PC-9 (cell line): ENCODE measurements around the gene MAP3K5. TPM values are rescaled to one million over a fixed set of nuclear protein-coding genes. Genes with fewer than 3 reads are reported as not detected.

Source experiments
- BruUV-seq: library from RNA; stranded (reverse); fragments of 400-500 nt; replicated peaks from 2 replicates; lab custom pipeline; 2021; lab: Mats Ljungman, UMichigan
- CTCF ChIA-PET: fragments of 300-600 bp; sonication (Branson Sonifier 250); formaldehyde crosslinking; loops from one replicate; lab custom pipeline; 2022; ENCODE audit warnings: antibody characterized with exemption; lab: Charles Lee
- POLR2A ChIA-PET: fragments of 300-600 bp; sonication (Branson Sonifier 250); formaldehyde crosslinking; loops from one replicate; lab custom pipeline; 2022; ENCODE audit warnings: antibody characterized with exemption; ENCODE audit not compliant: unreplicated experiment; lab: Charles Lee
- DNase-seq, 2 experiments: peaks; one replicate each; pipeline versions ENCODE4 v3.0.0 to v3.0.0-alpha.2; 2015 to 2022; ENCODE audit warnings: mixed read lengths in 1 of 2
- H2AFZ ChIP-seq: fragments of 200-600 bp; sonication (generic); 2 replicates; pipeline ENCODE4 v1.8.1; 2017; ENCODE audit warnings: antibody characterized with exemption
- H3F3A ChIP-seq: fragments of 200-600 bp; sonication (generic); 2 replicates; pipeline ENCODE4 v1.8.1; 2017; ENCODE audit warnings: antibody characterized with exemption, mild to moderate bottlenecking, low read depth; ENCODE audit not compliant: insufficient read depth
- H3K27ac ChIP-seq: fragments of 200-600 bp; sonication (generic); 2 replicates; pipeline ENCODE4 v1.6.1; 2016; ENCODE audit warnings: mixed run types
- H3K27me3 ChIP-seq: fragments of 200-600 bp; sonication (generic); 2 replicates; pipeline ENCODE4 v1.6.1; 2016; ENCODE audit warnings: low read depth, mixed run types; ENCODE audit not compliant: insufficient read depth
- H3K36me3 ChIP-seq: fragments of 200-600 bp; sonication (generic); 2 replicates; pipeline ENCODE4 v1.6.1; 2016; ENCODE audit warnings: low read depth, mixed run types
- H3K4me1 ChIP-seq: fragments of 200-600 bp; sonication (generic); replicated peaks from 2 replicates; pipeline ENCODE4 v1.6.1; 2016; ENCODE audit warnings: mixed run types; ENCODE audit not compliant: insufficient read depth
- H3K4me2 ChIP-seq: fragments of 200-600 bp; sonication (generic); 2 replicates; pipeline ENCODE4 v1.6.1; 2017; ENCODE audit warnings: mixed run types
- H3K4me3 ChIP-seq: fragments of 200-600 bp; sonication (generic); 2 replicates; pipeline ENCODE4 v1.6.1; 2016; ENCODE audit warnings: mixed run types
- H3K79me2 ChIP-seq: fragments of 200-600 bp; sonication (generic); 2 replicates; pipeline ENCODE4 v1.6.1; 2017; ENCODE audit warnings: low read depth, mixed run types
- H3K9me2 ChIP-seq: fragments of 200-600 bp; sonication (generic); 2 replicates; pipeline ENCODE4 v1.8.1; 2017; ENCODE audit warnings: mild to moderate bottlenecking; ENCODE audit not compliant: insufficient read depth
- H3K9me3 ChIP-seq: fragments of 200-600 bp; sonication (generic); 2 replicates; pipeline ENCODE4 v1.8.1; 2016; ENCODE audit warnings: low read depth; ENCODE audit not compliant: insufficient read depth
- H4K20me1 ChIP-seq: fragments of 200-600 bp; sonication (generic); 2 replicates; pipeline ENCODE4 v1.8.1; 2017; ENCODE audit not compliant: insufficient read depth
- EZH2 ChIP-seq: fragments of 200-600 bp; sonication (generic); IDR thresholded peaks from 2 replicates; pipeline ENCODE4 v1.8.0; 2017; ENCODE audit warnings: antibody characterized with exemption, low read depth
- intact Hi-C: fragments of 100-400 bp; cut with micrococcal nuclease; formaldehyde crosslinking; loops from one replicate; pipeline ENCODE4 v1.10.0; 2022; ENCODE audit not compliant: unreplicated experiment
- total RNA-seq: library from RNA; stranded (reverse); gene quantifications from 2 replicates; pipeline ENCODE4 v1.2.3, GENCODE V29; 2021
- TF ChIP-seq, protein P1 (sequence below): fragments of 200-600 bp; sonication (generic); conservative IDR thresholded peaks from 2 replicates; pipeline ENCODE4 v1.6.1; 2017; ENCODE audit warnings: mixed run types, antibody characterized with exemption, mild to moderate bottlenecking, moderate library complexity

Gene MAP3K5
- total RNA-seq, 1 experiment from 2014 or later = 10.9 TPM

DNA sequence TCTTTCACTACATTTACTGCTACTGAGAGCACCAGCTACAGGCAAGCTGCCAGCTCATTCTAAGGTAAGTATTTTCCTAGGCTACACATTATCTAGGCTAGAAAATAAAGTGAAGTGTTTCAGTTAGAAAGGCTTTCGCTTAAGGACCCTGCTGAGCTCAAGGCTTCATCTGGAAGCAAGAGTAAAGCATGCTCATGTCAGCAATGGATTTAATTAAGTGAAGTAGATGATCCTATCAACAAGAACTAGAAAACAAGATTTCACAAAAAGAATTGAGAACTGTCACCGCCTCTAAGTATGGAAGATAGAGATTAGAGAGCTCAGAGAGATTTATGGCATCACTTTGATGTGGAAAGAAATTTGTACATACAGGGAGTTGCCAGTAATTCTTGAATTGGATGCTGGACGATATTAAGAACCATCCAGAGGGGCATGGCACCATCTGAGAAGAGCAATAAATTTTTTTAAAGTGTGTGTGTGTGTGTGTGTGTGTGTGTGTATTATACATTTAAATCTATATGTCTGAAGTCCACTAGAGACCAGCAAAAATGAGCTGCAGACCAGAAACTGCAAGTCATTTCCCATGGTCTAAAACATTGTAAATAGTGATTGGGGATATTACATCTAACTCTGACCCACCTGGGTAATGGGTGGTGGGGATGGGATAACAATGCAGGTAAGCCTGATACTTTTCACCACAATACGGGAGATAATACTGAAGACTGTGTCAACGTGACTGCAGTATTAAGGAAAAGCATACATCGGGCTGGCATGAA, 136.8 kb downstream of the MAP3K5 start:
- no peak overlapping the region for H3K27ac ChIP-seq
- intact Hi-C loops = no loop called here
- H3K36me3 ChIP-seq = peaks cover 9% of the 10 kb centered on the region; the same call in 1 of the 2 replicates
- no peaks in the 10 kb centered on the region for H3F3A ChIP-seq
- no TSS peak for BruUV-seq
- no peak for DNase-seq
- no peak overlapping the region for H2AFZ ChIP-seq
- no peak overlapping the region for H3K4me3 ChIP-seq
- ChIA-PET POLR2A (no interaction called here), CTCF (interaction anchor here (0.7 kb wide), 1 partner anchor 137 kb away, joined by 3 read pairs; no protein-coding TSS in a partner anchor)
- H3K9me3 ChIP-seq = no peaks in the 10 kb centered on the region
- H3K9me2 ChIP-seq = no peaks in the 10 kb centered on the region
- H3K4me2 ChIP-seq = no peak overlapping the region
- H3K27me3 ChIP-seq = no peaks in the 10 kb centered on the region
- no peaks in the 10 kb centered on the region for H4K20me1 ChIP-seq
- TF ChIP-seq, protein P1, sequence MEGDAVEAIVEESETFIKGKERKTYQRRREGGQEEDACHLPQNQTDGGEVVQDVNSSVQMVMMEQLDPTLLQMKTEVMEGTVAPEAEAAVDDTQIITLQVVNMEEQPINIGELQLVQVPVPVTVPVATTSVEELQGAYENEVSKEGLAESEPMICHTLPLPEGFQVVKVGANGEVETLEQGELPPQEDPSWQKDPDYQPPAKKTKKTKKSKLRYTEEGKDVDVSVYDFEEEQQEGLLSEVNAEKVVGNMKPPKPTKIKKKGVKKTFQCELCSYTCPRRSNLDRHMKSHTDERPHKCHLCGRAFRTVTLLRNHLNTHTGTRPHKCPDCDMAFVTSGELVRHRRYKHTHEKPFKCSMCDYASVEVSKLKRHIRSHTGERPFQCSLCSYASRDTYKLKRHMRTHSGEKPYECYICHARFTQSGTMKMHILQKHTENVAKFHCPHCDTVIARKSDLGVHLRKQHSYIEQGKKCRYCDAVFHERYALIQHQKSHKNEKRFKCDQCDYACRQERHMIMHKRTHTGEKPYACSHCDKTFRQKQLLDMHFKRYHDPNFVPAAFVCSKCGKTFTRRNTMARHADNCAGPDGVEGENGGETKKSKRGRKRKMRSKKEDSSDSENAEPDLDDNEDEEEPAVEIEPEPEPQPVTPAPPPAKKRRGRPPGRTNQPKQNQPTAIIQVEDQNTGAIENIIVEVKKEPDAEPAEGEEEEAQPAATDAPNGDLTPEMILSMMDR = no peak
- no peak for TF ChIP-seq EZH2
- no peaks in the 10 kb centered on the region for H3K4me1 ChIP-seq
- H3K79me2 ChIP-seq = no peaks in the 10 kb centered on the region

DNA sequence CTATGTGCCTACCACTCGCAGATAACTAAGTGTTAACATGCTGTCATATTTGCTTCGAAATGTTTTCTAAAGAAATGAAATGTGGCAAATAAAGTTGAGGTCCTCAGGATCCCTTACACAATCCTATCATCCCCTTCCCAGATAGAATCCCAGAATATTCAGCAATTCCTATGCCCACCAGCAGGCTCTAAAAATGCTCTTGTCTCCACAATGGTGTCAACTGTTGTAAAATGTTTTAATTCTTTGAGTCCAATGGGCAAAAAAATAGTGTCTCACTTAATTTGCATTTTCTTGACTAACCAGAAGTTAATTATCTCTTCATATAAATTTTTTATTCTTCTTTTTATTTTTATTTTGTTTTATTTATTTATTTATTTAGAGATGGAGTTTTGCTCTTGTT, 138.2 kb downstream of the MAP3K5 start:
- no peak overlapping the region for H3K27ac ChIP-seq
- intact Hi-C loops = no loop called here

DNA sequence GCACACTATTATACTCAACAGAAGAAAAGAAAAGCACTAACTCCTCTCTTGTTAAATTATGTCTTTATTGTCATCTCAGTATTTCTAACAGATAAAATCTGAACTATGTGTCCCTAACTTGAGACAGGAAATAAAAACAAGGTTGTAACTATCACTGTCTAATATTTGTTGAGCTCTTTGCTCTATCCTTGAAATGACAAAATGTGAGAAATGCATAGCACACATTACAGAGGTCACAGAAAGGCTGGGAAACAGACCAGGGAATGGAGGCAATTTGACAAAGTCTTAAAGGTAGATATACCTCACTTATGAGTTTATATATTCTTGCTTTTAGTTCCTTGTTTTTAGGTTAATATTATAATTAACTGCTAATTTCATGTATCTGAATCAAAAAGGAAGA, 139.6 kb downstream of the MAP3K5 start:
- Histone ChIP-seq H4K20me1 (no peaks in the 10 kb centered on the region), H3K4me3 (no peak overlapping the region), H3K4me1 (no peaks in the 10 kb centered on the region), H3K36me3 (peaks cover 13% of the 10 kb centered on the region; the same call in 1 of the 2 replicates), H2AFZ (no peak overlapping the region), H3K79me2 (no peaks in the 10 kb centered on the region), H3K27ac (no peak overlapping the region), H3K9me2 (no peaks in the 10 kb centered on the region), H3K27me3 (no peaks in the 10 kb centered on the region), H3K9me3 (no peaks in the 10 kb centered on the region), H3K4me2 (no peak overlapping the region), H3F3A (no peaks in the 10 kb centered on the region)
- CTCF ChIA-PET = no interaction called here
- no peak for DNase-seq
- TF ChIP-seq, protein P1 = no peak
- no peak for TF ChIP-seq EZH2
- intact Hi-C loops = no loop called here
- POLR2A ChIA-PET = no interaction called here
- no TSS peak for BruUV-seq

More for the DNA sequence above, 138.2 kb downstream of the MAP3K5 start:
- no peaks in the 10 kb centered on the region for H3F3A ChIP-seq
- H3K36me3 ChIP-seq = peaks cover 13% of the 10 kb centered on the region; the same call in 1 of the 2 replicates
- H4K20me1 ChIP-seq = no peaks in the 10 kb centered on the region
- no TSS peak for BruUV-seq
- DNase-seq = no peak
- H3K27me3 ChIP-seq = no peaks in the 10 kb centered on the region
- CTCF ChIA-PET = no interaction called here
- H3K4me1 ChIP-seq = no peaks in the 10 kb centered on the region
- H3K9me3 ChIP-seq = no peaks in the 10 kb centered on the region
- no peaks in the 10 kb centered on the region for H3K9me2 ChIP-seq
- TF ChIP-seq EZH2 = no peak
- TF ChIP-seq, protein P1 = peak; percentile 36
- POLR2A ChIA-PET = no interaction called here
- no peak overlapping the region for H3K4me3 ChIP-seq
- no peaks in the 10 kb centered on the region for H3K79me2 ChIP-seq
- H3K4me2 ChIP-seq = no peak overlapping the region
- H2AFZ ChIP-seq = no peak overlapping the region
